Thyroid gland (tissue), 4 donors: ENCODE measurements around the gene AMBP. TPM values are rescaled to one million over a fixed set of nuclear protein-coding genes. Genes with fewer than 3 reads are reported as not detected.

Experiments used
- DNase-seq, 2 donors: peaks; one replicate each; pipeline ENCODE4 v3.0.0-alpha.2; 2019
- H3K27ac ChIP-seq, 3 donors: fragments of 200-600 bp; sonication (generic); 1 replicate in 2 of 3; 2 replicates in 1 of 3; pipeline ENCODE4 v1.5.1; 2016 to 2019; ENCODE audit warnings: mild to moderate bottlenecking in 1 of 3, moderate library complexity in 1 of 3
- H3K27me3 ChIP-seq: fragments of 200-600 bp; sonication (generic); one replicate; pipeline ENCODE4 v1.5.1; 2019
- H3K36me3 ChIP-seq, 2 donors: fragments of 200-600 bp; sonication (generic); one replicate each; pipeline ENCODE4 v1.5.1; 2016 to 2019
- H3K4me1 ChIP-seq, 2 donors: fragments of 200-600 bp; sonication (generic); one replicate each; pipeline ENCODE4 v1.5.1; 2017 to 2019
- H3K4me3 ChIP-seq, 3 donors: fragments of 200-600 bp; sonication (generic); replicated peaks in 1 of 3; 1 replicate in 2 of 3; 2 replicates in 1 of 3; pipeline ENCODE4 v1.5.1; 2016; ENCODE audit warnings: mild to moderate bottlenecking in 1 of 3
- H3K9me3 ChIP-seq: fragments of 200-600 bp; sonication (generic); one replicate; pipeline ENCODE4 v1.5.1; 2017
- POLR2A ChIP-seq, 2 donors: fragments of 450-650 bp; IDR thresholded peaks; one replicate each; pipeline ENCODE4 v1.6.1; 2017; ENCODE audit warnings: antibody characterized with exemption in 2 of 2, mild to moderate bottlenecking in 2 of 2, moderate library complexity in 1 of 2
- WGBS, 2 donors: methylation state at CpG; one replicate each; pipeline ENCODE4 v1.1.5; 2017; 5-methylcytosine and 5-hydroxymethylcytosine counted together
- intact Hi-C: fragments of 100-400 bp; cut with DNase I; formaldehyde crosslinking; loops from one replicate; pipeline ENCODE4 v1.15.1; 2023
- total RNA-seq, 4 donors: library from RNA; depleted of rRNA; stranded (reverse); fragments of >200 nt; gene quantifications; one replicate each; pipeline ENCODE4 v1.2.3, GENCODE V29; 2016
- TF ChIP-seq, protein P1 (sequence below), 6 experiments: fragments of 200-600 bp in 3 of 6; fragments of 450-650 bp in 3 of 6; sonication (generic) in 3 of 6; IDR thresholded peaks; one replicate each; pipeline ENCODE4 v1.5.1; 2016 to 2019; ENCODE audit warnings: antibody characterized with exemption in 6 of 6, mild to moderate bottlenecking in 2 of 6, inconsistent platforms in 1 of 6, moderate library complexity in 1 of 6

The AMBP gene
- total RNA-seq, 4 donors from 2014 or later: 0.83 to 4.2 (median 2.1) TPM; not detected in 1

DNA sequence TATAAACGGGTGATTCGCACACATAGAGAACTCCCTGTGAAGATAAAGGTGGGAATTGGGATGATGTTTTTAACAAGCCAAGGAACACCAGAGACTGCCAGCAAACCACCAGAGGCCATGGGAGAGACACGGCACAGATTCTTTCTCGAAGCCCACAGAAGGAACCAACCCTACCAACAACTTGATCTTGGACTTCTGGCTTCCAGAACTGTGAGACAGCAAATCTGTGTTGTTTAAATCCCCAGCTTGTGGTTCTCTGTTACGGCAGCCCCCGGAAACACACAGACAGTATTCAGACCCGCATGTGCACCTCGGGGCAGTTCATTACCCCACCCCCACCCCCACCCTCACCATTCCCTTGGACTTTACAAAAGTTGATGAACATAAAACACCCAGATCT is 12.8 kb downstream of the AMBP start:
- no peaks in the 10 kb centered on the region for H3K27me3 ChIP-seq
- H3K36me3 ChIP-seq: no peaks in the 10 kb centered on the region
- no peak for DNase-seq
- no peak overlapping the region for H3K4me3 ChIP-seq
- intact Hi-C loops: no loop called here
- no peak overlapping the region for H3K27ac ChIP-seq
- WGBS, 2 donors: 86 to 91% methylated on average over 8 of the region's 8 CpGs
- no peaks in the 10 kb centered on the region for H3K4me1 ChIP-seq
- H3K9me3 ChIP-seq: no peaks in the 10 kb centered on the region
- no peak for TF ChIP-seq POLR2A (IDR thresholded peaks at IDR 0.05)
- TF ChIP-seq, protein P1, sequence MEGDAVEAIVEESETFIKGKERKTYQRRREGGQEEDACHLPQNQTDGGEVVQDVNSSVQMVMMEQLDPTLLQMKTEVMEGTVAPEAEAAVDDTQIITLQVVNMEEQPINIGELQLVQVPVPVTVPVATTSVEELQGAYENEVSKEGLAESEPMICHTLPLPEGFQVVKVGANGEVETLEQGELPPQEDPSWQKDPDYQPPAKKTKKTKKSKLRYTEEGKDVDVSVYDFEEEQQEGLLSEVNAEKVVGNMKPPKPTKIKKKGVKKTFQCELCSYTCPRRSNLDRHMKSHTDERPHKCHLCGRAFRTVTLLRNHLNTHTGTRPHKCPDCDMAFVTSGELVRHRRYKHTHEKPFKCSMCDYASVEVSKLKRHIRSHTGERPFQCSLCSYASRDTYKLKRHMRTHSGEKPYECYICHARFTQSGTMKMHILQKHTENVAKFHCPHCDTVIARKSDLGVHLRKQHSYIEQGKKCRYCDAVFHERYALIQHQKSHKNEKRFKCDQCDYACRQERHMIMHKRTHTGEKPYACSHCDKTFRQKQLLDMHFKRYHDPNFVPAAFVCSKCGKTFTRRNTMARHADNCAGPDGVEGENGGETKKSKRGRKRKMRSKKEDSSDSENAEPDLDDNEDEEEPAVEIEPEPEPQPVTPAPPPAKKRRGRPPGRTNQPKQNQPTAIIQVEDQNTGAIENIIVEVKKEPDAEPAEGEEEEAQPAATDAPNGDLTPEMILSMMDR (IDR thresholded peaks at IDR 0.05): no peak

DNA sequence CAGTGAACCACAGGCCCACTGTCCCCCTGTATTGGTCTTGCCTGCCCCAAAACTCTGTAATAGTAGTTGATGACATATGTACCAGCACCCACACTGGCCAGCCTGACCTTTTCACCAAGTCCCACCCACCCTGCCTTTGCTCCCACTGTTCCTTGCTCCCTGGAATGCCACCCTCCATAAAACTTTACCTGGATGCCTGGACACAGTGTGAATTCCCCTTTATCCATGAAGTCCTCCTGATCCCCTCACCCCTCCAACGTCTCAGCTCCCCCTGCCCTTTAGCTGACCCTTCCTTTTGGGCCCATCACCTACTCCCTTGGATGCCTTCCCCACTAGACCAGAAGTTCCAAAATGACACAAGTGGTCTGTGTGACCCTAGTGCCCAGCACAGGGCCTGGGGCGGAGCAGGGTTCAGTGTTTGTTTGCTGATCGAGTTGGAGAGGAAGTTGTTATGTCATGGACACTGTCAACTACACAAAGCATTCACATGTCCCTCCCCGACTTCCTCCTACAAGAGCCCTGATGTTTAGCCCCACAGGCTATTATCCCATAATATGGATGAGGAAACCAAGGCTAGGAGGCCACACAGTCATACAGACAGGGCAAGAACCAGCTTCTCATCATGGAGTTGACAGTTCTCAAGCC is 16.1 kb downstream of the AMBP start:
- DNase-seq: no peak
- TF ChIP-seq, protein P1 (IDR thresholded peaks at IDR 0.05): no peak
- TF ChIP-seq POLR2A (IDR thresholded peaks at IDR 0.05): no peak
- WGBS, 2 donors: 82 to 85% methylated on average over 4 of the region's 4 CpGs

GRCh38 chr9:114061292-114061691 is 16.8 kb downstream of the AMBP start:
- TF ChIP-seq POLR2A (IDR thresholded peaks at IDR 0.05): no peak
- TF ChIP-seq, protein P1 (IDR thresholded peaks at IDR 0.05): no peak

More for the DNA sequence above, 16.1 kb downstream of the AMBP start:
- no peaks in the 10 kb centered on the region for H3K27me3 ChIP-seq
- H3K9me3 ChIP-seq: no peaks in the 10 kb centered on the region
- no peaks in the 10 kb centered on the region for H3K36me3 ChIP-seq
- intact Hi-C loops: no loop called here
- no peak overlapping the region for H3K4me3 ChIP-seq
- H3K27ac ChIP-seq: no peak overlapping the region
- peaks cover 7 to 12% of the 10 kb centered on the region in 2 donors for H3K4me1 ChIP-seq

GRCh38 chr9:114060711-114061110 is 17.4 kb downstream of the AMBP start:
- Histone ChIP-seq H3K36me3 (no peaks in the 10 kb centered on the region), H3K9me3 (no peaks in the 10 kb centered on the region), H3K27me3 (no peaks in the 10 kb centered on the region), H3K4me1 (peaks cover 7 to 12% of the 10 kb centered on the region in 2 donors), H3K4me3 (no peak overlapping the region), H3K27ac (no peak overlapping the region)
- 73 to 76% methylated on average over 4 to 9 of the region's 9 CpGs for WGBS, 2 donors
- no peak for TF ChIP-seq POLR2A (IDR thresholded peaks at IDR 0.05)
- TF ChIP-seq, protein P1 (IDR thresholded peaks at IDR 0.05): no peak
- intact Hi-C loops: no loop called here
- DNase-seq: no peak

More at GRCh38 chr9:114061292-114061691, 16.8 kb downstream of the AMBP start:
- Histone ChIP-seq H3K27ac (no peak overlapping the region), H3K36me3 (no peaks in the 10 kb centered on the region), H3K4me3 (no peak overlapping the region), H3K27me3 (no peaks in the 10 kb centered on the region), H3K9me3 (no peaks in the 10 kb centered on the region), H3K4me1 (peaks cover 7 to 12% of the 10 kb centered on the region in 2 donors)
- intact Hi-C loops: no loop called here
- WGBS, 2 donors: 95 to 96% methylated on average over 10 to 12 of the region's 12 CpGs
- no peak for DNase-seq

GRCh38 chr9:114060070-114060469 is 18.0 kb downstream of the AMBP start:
- no peaks in the 10 kb centered on the region for H3K36me3 ChIP-seq
- no peaks in the 10 kb centered on the region for H3K9me3 ChIP-seq
- peaks cover 7 to 12% of the 10 kb centered on the region in 2 donors for H3K4me1 ChIP-seq
- intact Hi-C loops: no loop called here
- 86 to 93% methylated on average over 8 of the region's 8 CpGs for WGBS, 2 donors
- TF ChIP-seq, protein P1 (IDR thresholded peaks at IDR 0.05): no peak
- TF ChIP-seq POLR2A (IDR thresholded peaks at IDR 0.05): no peak
- H3K27me3 ChIP-seq: no peaks in the 10 kb centered on the region
- no peak overlapping the region for H3K27ac ChIP-seq
- no peak overlapping the region for H3K4me3 ChIP-seq
- no peak for DNase-seq
